Stimulated activated CD4-positive, alpha-beta T cell treated with anti-CD3 and anti-CD28 coated beads, TNF-alpha, amount 100 ng/mL, for 48 hours (primary cell): Measurements from ENCODE around the gene PRKG1.
"Not testable (repeated sequence)": the region's sequence is repeated elsewhere in the genome, so short reads cannot be mapped to it uniquely, and the experiment has no call there.

Experiments used
- DNase-seq, 3 donors: peaks; one replicate each; pipeline ENCODE4 v3.0.0-alpha.2; 2020; ENCODE audit warnings: low read depth in 3 of 3

The PRKG1 gene

GRCh38 chr10:51502124-51502523 is 427.8 kb downstream of the PRKG1 start:
- DNase-seq: no peak

GRCh38 chr10:51503378-51503777 is 429.1 kb downstream of the PRKG1 start:
- no peak for DNase-seq

GRCh38 chr10:51507476-51507875 is 433.2 kb downstream of the PRKG1 start:
- no peak for DNase-seq

GRCh38 chr10:51508156-51508555 is 433.9 kb downstream of the PRKG1 start:
- DNase-seq: no peak

GRCh38 chr10:51510231-51510630 is 435.9 kb downstream of the PRKG1 start:
- DNase-seq: no peak

- DNase-seq: no peak
Observed at GRCh38 chr10:51521605-51522004, 447.3 kb downstream of the PRKG1 start.

GRCh38 chr10:51522858-51523257 is 448.6 kb downstream of the PRKG1 start:
- no peak for DNase-seq

GRCh38 chr10:51523440-51523839 is 449.2 kb downstream of the PRKG1 start:
- no peak for DNase-seq

- no peak for DNase-seq
Observed at GRCh38 chr10:51524041-51524440, 449.8 kb downstream of the PRKG1 start.

- DNase-seq: no peak
Observed at GRCh38 chr10:51527522-51528219, 453.4 kb downstream of the PRKG1 start.

- DNase-seq: no peak
Observed at GRCh38 chr10:51528527-51528926, 454.2 kb downstream of the PRKG1 start.

- no peak for DNase-seq
Observed at GRCh38 chr10:51530541-51530940, 456.3 kb downstream of the PRKG1 start.

GRCh38 chr10:51532044-51532443 is 457.8 kb downstream of the PRKG1 start:
- no peak for DNase-seq

- no peak for DNase-seq
Observed at GRCh38 chr10:51542853-51543252, 468.6 kb downstream of the PRKG1 start.

GRCh38 chr10:51544933-51545332 is 470.6 kb downstream of the PRKG1 start:
- no peak for DNase-seq

GRCh38 chr10:51547941-51548340 is 473.7 kb downstream of the PRKG1 start:
- no peak for DNase-seq

GRCh38 chr10:51552879-51553278 is 478.6 kb downstream of the PRKG1 start:
- DNase-seq: no peak

GRCh38 chr10:51564896-51565510 is 490.7 kb downstream of the PRKG1 start:
- no peak for DNase-seq

GRCh38 chr10:51567271-51567670 is 493.0 kb downstream of the PRKG1 start:
- no peak for DNase-seq

- DNase-seq: no peak
Observed at GRCh38 chr10:51569467-51569866, 495.2 kb downstream of the PRKG1 start.

GRCh38 chr10:51574248-51575048 is 500.2 kb downstream of the PRKG1 start:
- DNase-seq: no peak

- DNase-seq: not testable (repeated sequence)
Observed at GRCh38 chr10:51581196-51581595, 506.9 kb downstream of the PRKG1 start.

- DNase-seq: no peak
Observed at GRCh38 chr10:51583976-51584375, 509.7 kb downstream of the PRKG1 start.
